Measurements from ENCODE around the gene FNDC3A.

Gene FNDC3A

DNA sequence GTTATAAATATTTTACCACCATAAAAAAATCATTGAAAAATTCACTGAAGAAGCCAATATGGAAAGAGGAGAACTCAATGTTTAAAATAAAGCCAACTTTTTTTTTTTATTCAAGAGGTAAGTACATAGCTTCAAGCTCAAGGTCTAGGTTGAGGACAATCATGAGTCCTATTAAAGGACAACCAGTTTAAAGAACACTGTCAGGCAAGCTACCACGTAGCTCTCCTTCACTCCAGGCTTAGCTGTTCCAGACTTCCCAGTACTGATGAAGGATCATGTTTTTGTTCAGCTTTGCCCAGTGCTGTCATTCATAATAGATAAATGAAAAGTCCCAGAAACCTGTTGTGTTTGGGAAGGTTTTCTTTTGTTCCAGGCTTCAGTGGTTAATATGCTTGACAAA lies 234.4 kb downstream of the FNDC3A start:
- no peak for TF ChIP-seq CTCF (IDR thresholded peaks at IDR 0.05; ENCODE audit: borderline replicate concordance, control extremely low read depth, extremely low read depth, insufficient read depth, missing control alignments)
- in situ Hi-C loops (cut with MboI; ENCODE audit: low sequenced_read_pairs, unreplicated experiment) = no loop called here
- DNase-seq (ENCODE audit: low spot score) = no peak

DNA sequence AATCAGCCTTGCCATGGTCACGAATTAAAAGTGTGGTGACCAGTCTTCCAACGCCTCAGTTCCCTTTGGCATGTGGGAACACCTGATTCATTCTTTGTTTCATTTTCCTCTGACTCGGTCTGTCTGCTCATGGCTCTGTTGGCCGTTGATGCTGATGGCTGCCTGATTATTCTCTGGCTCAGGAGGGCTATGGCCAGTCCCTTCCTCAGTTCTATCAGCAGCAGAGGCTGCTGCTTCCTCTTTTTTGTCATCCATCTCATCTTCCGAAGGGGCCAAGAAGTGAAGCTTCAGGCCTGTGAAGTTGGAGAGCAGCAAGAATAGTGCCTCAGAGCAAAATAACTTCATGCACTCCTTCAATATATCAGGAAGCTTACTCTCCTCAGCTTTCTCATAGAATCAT lies 235.0 kb downstream of the FNDC3A start:
- DNase-seq (ENCODE audit: low spot score) = no peak

DNA sequence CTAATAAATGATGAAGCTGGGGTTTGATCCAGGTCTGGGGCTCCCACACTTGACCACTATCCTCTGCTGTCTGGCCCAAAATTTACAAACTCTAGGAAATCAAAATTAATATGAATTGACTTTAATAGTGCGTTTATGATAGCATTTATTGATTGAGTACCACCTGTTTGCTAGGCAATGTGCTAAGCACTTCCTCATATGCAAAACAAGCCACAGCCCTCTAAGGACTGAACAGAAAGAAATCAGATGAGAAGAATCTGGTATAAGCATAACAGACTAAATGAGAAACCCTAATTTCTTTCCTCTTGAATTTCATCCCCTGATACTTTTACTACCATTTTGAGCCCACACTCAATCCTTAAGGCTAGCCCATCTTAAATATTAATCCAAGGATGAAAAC lies 237.8 kb downstream of the FNDC3A start:
- in situ Hi-C loops (cut with MboI; ENCODE audit: low sequenced_read_pairs, unreplicated experiment) = no loop called here
- DNase-seq (ENCODE audit: low spot score) = no peak
- TF ChIP-seq CTCF (IDR thresholded peaks at IDR 0.05; ENCODE audit: borderline replicate concordance, control extremely low read depth, extremely low read depth, insufficient read depth, missing control alignments) = no peak

More for the DNA sequence above, 235.0 kb downstream of the FNDC3A start:
- no peak for TF ChIP-seq CTCF (IDR thresholded peaks at IDR 0.05; ENCODE audit: borderline replicate concordance, control extremely low read depth, extremely low read depth, insufficient read depth, missing control alignments)
- in situ Hi-C loops (cut with MboI; ENCODE audit: low sequenced_read_pairs, unreplicated experiment) = no loop called here

- in situ Hi-C loops (cut with MboI; ENCODE audit: low sequenced_read_pairs, unreplicated experiment) = no loop called here
- no peak for TF ChIP-seq CTCF (IDR thresholded peaks at IDR 0.05; ENCODE audit: borderline replicate concordance, control extremely low read depth, extremely low read depth, insufficient read depth, missing control alignments)
Observed at GRCh38 chr13:49213997-49214916, 238.5 kb downstream of the FNDC3A start.

DNA sequence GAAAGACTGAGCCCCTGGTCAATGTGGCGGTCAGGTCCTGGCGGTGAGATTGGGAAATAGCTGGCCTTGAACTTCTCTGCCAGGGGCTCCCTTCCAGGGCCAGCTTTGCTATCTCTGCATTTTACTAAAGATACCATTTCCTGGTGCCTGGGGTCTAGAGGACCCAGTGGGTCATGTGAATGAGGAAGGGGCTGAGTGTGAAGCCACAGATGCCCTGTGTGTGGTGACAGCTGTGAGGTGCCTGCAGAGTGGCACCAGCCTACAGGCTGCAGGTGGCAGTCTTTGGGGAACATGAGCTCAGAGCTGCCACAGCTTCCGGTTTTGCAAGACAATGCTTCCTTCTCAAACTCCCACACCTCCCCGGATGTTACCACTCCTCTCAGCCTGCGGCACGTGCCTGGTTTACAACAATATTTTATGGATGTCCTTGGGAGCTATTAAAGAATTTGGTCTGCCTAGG lies 239.2 kb downstream of the FNDC3A start:
- in situ Hi-C loops (cut with MboI; ENCODE audit: low sequenced_read_pairs, unreplicated experiment) = no loop called here
- peak; percentile 0 for TF ChIP-seq CTCF (IDR thresholded peaks at IDR 0.05; ENCODE audit: borderline replicate concordance, control extremely low read depth, extremely low read depth, insufficient read depth, missing control alignments)
- DNase-seq (ENCODE audit: low spot score) = peak; percentile 38

More at GRCh38 chr13:49213997-49214916, 238.5 kb downstream of the FNDC3A start:
- no peak for DNase-seq (ENCODE audit: low spot score)

- no peak for DNase-seq (ENCODE audit: low spot score)
- no peak for TF ChIP-seq CTCF (IDR thresholded peaks at IDR 0.05; ENCODE audit: borderline replicate concordance, control extremely low read depth, extremely low read depth, insufficient read depth, missing control alignments)
- in situ Hi-C loops (cut with MboI; ENCODE audit: low sequenced_read_pairs, unreplicated experiment) = no loop called here
Observed at GRCh38 chr13:49216334-49216733, 240.6 kb downstream of the FNDC3A start.

All from GM13976 (cell line).